ENCODE measurements around the gene WDR20. TPM values are rescaled to one million over a fixed set of nuclear protein-coding genes. Genes with fewer than 3 reads are reported as not detected.
A peak's percentile ranks its signal among the peaks of the same experiment; 100 is the strongest.

WDR20 gene
- total and polyA plus RNA-seq, 10 of the 15 experiments (the other 5 are each of a cell fraction or from before 2014, with no cell fraction given), result 9.1 to 25.9 (median 18.4) TPM

GRCh38 chr14:102182190-102182589 is 42.5 kb downstream of the WDR20 start:
- in situ Hi-C loops (cut with MboI) (no loop called here), intact Hi-C loops (cut with micrococcal nuclease; ENCODE audit: unreplicated experiment) (no loop called here)
- ChIA-PET RAD21 (ENCODE audit: unreplicated experiment) (interaction anchor here (0.9 to 1.3 kb wide), 3 partner anchors 11 to 191 kb away, joined by 3 read pairs; no protein-coding TSS in a partner anchor), POLR2A (interaction anchor here (0.9 to 1.8 kb wide), 2 partner anchors 17 to 55 kb away, joined by 4 to 6 read pairs; no protein-coding TSS in a partner anchor), SMC1A (ENCODE audit: uncharacterized antibody, unreplicated experiment) (interaction anchor here (1.2 to 2.8 kb wide), 8 partner anchors 11 to 57 kb away, joined by 3 to 9 read pairs (median 4); no protein-coding TSS in a partner anchor), CTCF (interaction anchor here (0.6 to 1.8 kb wide), 6 partner anchors 14 to 135 kb away, joined by 3 to 5 read pairs (median 3); no protein-coding TSS in a partner anchor)
- Histone ChIP-seq H3K9ac (ENCODE audit: control insufficient read depth, insufficient read depth, low read length) (no peak overlapping the region), H4K20me1 (ENCODE audit: control insufficient read depth, insufficient read depth) (no peaks in the 10 kb centered on the region; the same call in 1 of the 2 replicates), H3K27me3 (replicated peaks in 1 of 2; ENCODE audit: control insufficient read depth in 2 of 2, insufficient read depth in 2 of 2, low read length in 1 of 2) (no peaks in the 10 kb centered on the region), H3K4me1 (ENCODE audit: control insufficient read depth, insufficient read depth, low read length) (peaks cover 10% of the 10 kb centered on the region), H3K36me3 (ENCODE audit: control insufficient read depth in 2 of 2, insufficient read depth in 2 of 2, low read length in 1 of 2) (peaks cover 0 to 5% of the 10 kb centered on the region in 2 experiments; a peak in 2 of 4 replicates), H3K4me2 (ENCODE audit: control insufficient read depth, insufficient read depth) (no peak overlapping the region), H3K4me3 (no peak overlapping the region), H2AFZ (ENCODE audit: control insufficient read depth, low read depth, low read length) (no peak overlapping the region), H3K79me2 (ENCODE audit: control insufficient read depth, insufficient read depth, low read length) (peaks cover 53% of the 10 kb centered on the region), H3K27ac (ENCODE audit: control insufficient read depth, insufficient read depth) (no peak overlapping the region), H3K9me3 (replicated peaks; ENCODE audit: control insufficient read depth, insufficient read depth, low read length) (no peaks in the 10 kb centered on the region)
- peak; percentile 61 for ATAC-seq
- no TSS peak for BruUV-seq (replicated peaks)
- no peak for TF ChIP-seq SMARCA5 (IDR thresholded peaks at IDR 0.05)
- TF ChIP-seq PML (IDR thresholded peaks at IDR 0.05; ENCODE audit: low read length), result no peak
- no peak for TF ChIP-seq EP300 (IDR thresholded peaks at IDR 0.05; ENCODE audit: borderline replicate concordance in 1 of 2, control insufficient read depth in 1 of 2, low read depth in 2 of 2, low read length in 2 of 2)
- TF ChIP-seq POLR2AphosphoS5 (IDR thresholded peaks at IDR 0.05; ENCODE audit: low read length), result no peak
- TF ChIP-seq ATF7 (IDR thresholded peaks at IDR 0.05; ENCODE audit: low read depth), result peak; percentile 48; the same call in 1 of the 2 replicates
- TF ChIP-seq, protein P1, sequence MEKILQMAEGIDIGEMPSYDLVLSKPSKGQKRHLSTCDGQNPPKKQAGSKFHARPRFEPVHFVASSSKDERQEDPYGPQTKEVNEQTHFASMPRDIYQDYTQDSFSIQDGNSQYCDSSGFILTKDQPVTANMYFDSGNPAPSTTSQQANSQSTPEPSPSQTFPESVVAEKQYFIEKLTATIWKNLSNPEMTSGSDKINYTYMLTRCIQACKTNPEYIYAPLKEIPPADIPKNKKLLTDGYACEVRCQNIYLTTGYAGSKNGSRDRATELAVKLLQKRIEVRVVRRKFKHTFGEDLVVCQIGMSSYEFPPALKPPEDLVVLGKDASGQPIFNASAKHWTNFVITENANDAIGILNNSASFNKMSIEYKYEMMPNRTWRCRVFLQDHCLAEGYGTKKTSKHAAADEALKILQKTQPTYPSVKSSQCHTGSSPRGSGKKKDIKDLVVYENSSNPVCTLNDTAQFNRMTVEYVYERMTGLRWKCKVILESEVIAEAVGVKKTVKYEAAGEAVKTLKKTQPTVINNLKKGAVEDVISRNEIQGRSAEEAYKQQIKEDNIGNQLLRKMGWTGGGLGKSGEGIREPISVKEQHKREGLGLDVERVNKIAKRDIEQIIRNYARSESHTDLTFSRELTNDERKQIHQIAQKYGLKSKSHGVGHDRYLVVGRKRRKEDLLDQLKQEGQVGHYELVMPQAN (conservative IDR thresholded peaks at IDR 0.05), result no peak
- no peak for TF ChIP-seq ETV6 (conservative IDR thresholded peaks at IDR 0.05 in 1 of 2, IDR thresholded peaks at IDR 0.05 in 1 of 2; ENCODE audit: borderline replicate concordance in 1 of 2, low read depth in 1 of 2)
- no peak for TF ChIP-seq GATAD2B (conservative IDR thresholded peaks at IDR 0.05; ENCODE audit: low read depth)
- no peak for TF ChIP-seq ASH2L (IDR thresholded peaks at IDR 0.05; ENCODE audit: borderline replicate concordance, low read depth)
- peak; percentile 16; the same call in 1 of the 2 replicates for TF ChIP-seq RUNX3 (IDR thresholded peaks at IDR 0.05; ENCODE audit: low read length)
- no peak for TF ChIP-seq FOXM1 (IDR thresholded peaks at IDR 0.05; ENCODE audit: low read depth, low read length)
- no peak for TF ChIP-seq TBL1XR1 (IDR thresholded peaks at IDR 0.05; ENCODE audit: low read depth, low read length)
- TF ChIP-seq LARP7 (IDR thresholded peaks at IDR 0.05), result no peak
- DNase-seq (ENCODE audit: low read depth, low spot score), result no peak
- FAIRE-seq, result no peak

Measured in GM12878 (cell line).